ENCODE data around the gene RGS1. TPM values are rescaled to one million over a fixed set of nuclear protein-coding genes. Genes with fewer than 3 reads are reported as not detected.
A peak's percentile ranks its signal among the peaks of the same experiment; 100 is the strongest.

Gene RGS1
- total RNA-seq, 2 donors from 2014 or later: 9.0 to 12.0 TPM

- ATAC-seq (no peak), DNase-seq (ENCODE audit: low spot score in 2 of 2) (no peak)
- H3K27ac Mint-ChIP-seq: no peak overlapping the region
- no peaks in the 10 kb centered on the region for H3K9me3 Mint-ChIP-seq
- H3K36me3 Mint-ChIP-seq: no peaks in the 10 kb centered on the region
Measured at GRCh38 chr1:192547501-192547900, 28.1 kb upstream of the RGS1 start.

- H3K9me3 Mint-ChIP-seq: no peaks in the 10 kb centered on the region
- ATAC-seq: no peak
- H3K27ac Mint-ChIP-seq: no peak overlapping the region
- no peak for DNase-seq (ENCODE audit: low spot score in 2 of 2)
- H3K36me3 Mint-ChIP-seq: peaks cover 0 to 7% of the 10 kb centered on the region in 2 donors
Measured at GRCh38 chr1:192549937-192550336, 25.6 kb upstream of the RGS1 start.

- DNase-seq (ENCODE audit: low spot score in 2 of 2): peak in 1 of 2 donors; percentile 59
- peak; percentile 90 for ATAC-seq
Measured at GRCh38 chr1:192550922-192551534, 24.5 kb upstream of the RGS1 start.

GRCh38 chr1:192552760-192553191 is 22.8 kb upstream of the RGS1 start:
- Mint-ChIP-seq H3K36me3 (peaks cover 0 to 7% of the 10 kb centered on the region in 2 donors), H3K27ac (no peak overlapping the region), H3K9me3 (no peaks in the 10 kb centered on the region)
- ATAC-seq: no peak
- DNase-seq (ENCODE audit: low spot score in 2 of 2): no peak

More at GRCh38 chr1:192550922-192551534, 24.5 kb upstream of the RGS1 start:
- Mint-ChIP-seq H3K27ac (peak overlapping the region; percentile 45 to 77), H3K36me3 (peaks cover 0 to 7% of the 10 kb centered on the region in 2 donors), H3K9me3 (no peaks in the 10 kb centered on the region)

GRCh38 chr1:192553741-192554140 is 21.8 kb upstream of the RGS1 start:
- no peak for DNase-seq (ENCODE audit: low spot score in 2 of 2)
- no peak for ATAC-seq
- H3K9me3 Mint-ChIP-seq: no peaks in the 10 kb centered on the region
- no peak overlapping the region for H3K27ac Mint-ChIP-seq
- H3K36me3 Mint-ChIP-seq: peaks cover 0 to 7% of the 10 kb centered on the region in 2 donors

GRCh38 chr1:192554904-192555303 is 20.7 kb upstream of the RGS1 start:
- Mint-ChIP-seq H3K9me3 (no peaks in the 10 kb centered on the region), H3K36me3 (peaks cover 0 to 7% of the 10 kb centered on the region in 2 donors), H3K27ac (no peak overlapping the region)
- DNase-seq (ENCODE audit: low spot score in 2 of 2): no peak
- no peak for ATAC-seq

GRCh38 chr1:192555399-192555798 is 20.2 kb upstream of the RGS1 start:
- Mint-ChIP-seq H3K36me3 (peaks cover 0 to 7% of the 10 kb centered on the region in 2 donors), H3K9me3 (no peaks in the 10 kb centered on the region), H3K27ac (no peak overlapping the region)
- no peak for ATAC-seq
- no peak for DNase-seq (ENCODE audit: low spot score in 2 of 2)

GRCh38 chr1:192557841-192558595 is 17.6 kb upstream of the RGS1 start:
- Mint-ChIP-seq H3K36me3 (peaks cover 0 to 7% of the 10 kb centered on the region in 2 donors), H3K27ac (no peak overlapping the region)
- ATAC-seq: peak in 1 of 2 donors; percentile 38

GRCh38 chr1:192559115-192560006 is 16.2 kb upstream of the RGS1 start:
- ATAC-seq (peak; percentile 63 to 71), DNase-seq (ENCODE audit: low spot score in 2 of 2) (no peak)
- Mint-ChIP-seq H3K27ac (no peak overlapping the region), H3K9me3 (no peaks in the 10 kb centered on the region), H3K36me3 (no peaks in the 10 kb centered on the region)

More at GRCh38 chr1:192557841-192558595, 17.6 kb upstream of the RGS1 start:
- no peaks in the 10 kb centered on the region for H3K9me3 Mint-ChIP-seq
- no peak for DNase-seq (ENCODE audit: low spot score in 2 of 2)

- ATAC-seq: no peak
- no peak for DNase-seq (ENCODE audit: low spot score in 2 of 2)
- H3K36me3 Mint-ChIP-seq: no peaks in the 10 kb centered on the region
Measured at GRCh38 chr1:192561301-192561700, 14.3 kb upstream of the RGS1 start.

GRCh38 chr1:192563129-192563528 is 12.4 kb upstream of the RGS1 start:
- no peaks in the 10 kb centered on the region for H3K9me3 Mint-ChIP-seq
- DNase-seq (ENCODE audit: low spot score in 2 of 2) (no peak), ATAC-seq (no peak)
- H3K36me3 Mint-ChIP-seq: no peaks in the 10 kb centered on the region
- H3K27ac Mint-ChIP-seq: no peak overlapping the region

More at GRCh38 chr1:192561301-192561700, 14.3 kb upstream of the RGS1 start:
- Mint-ChIP-seq H3K27ac (no peak overlapping the region), H3K9me3 (no peaks in the 10 kb centered on the region)

GRCh38 chr1:192564099-192564498 is 11.5 kb upstream of the RGS1 start:
- DNase-seq (ENCODE audit: low spot score in 2 of 2): no peak
- no peak for ATAC-seq
- peaks cover 0 to under 1% of the 10 kb centered on the region in 2 donors for H3K36me3 Mint-ChIP-seq

GRCh38 chr1:192565946-192566345 is 9.6 kb upstream of the RGS1 start:
- peaks cover 11 to 14% of the 10 kb centered on the region in 2 donors for H3K36me3 Mint-ChIP-seq
- H3K27ac Mint-ChIP-seq: no peak overlapping the region
- peaks cover 8 to 13% of the 10 kb centered on the region in 2 donors for H3K9me3 Mint-ChIP-seq
- ATAC-seq (no peak), DNase-seq (ENCODE audit: low spot score in 2 of 2) (no peak)

More at GRCh38 chr1:192564099-192564498, 11.5 kb upstream of the RGS1 start:
- peaks cover 0 to 2% of the 10 kb centered on the region in 2 donors for H3K9me3 Mint-ChIP-seq
- no peak overlapping the region for H3K27ac Mint-ChIP-seq

GRCh38 chr1:192566657-192567056 is 8.9 kb upstream of the RGS1 start:
- Mint-ChIP-seq H3K36me3 (peaks cover 16 to 17% of the 10 kb centered on the region in 2 donors), H3K9me3 (peaks cover 12 to 14% of the 10 kb centered on the region in 2 donors), H3K27ac (no peak overlapping the region)
- peak; percentile 71 to 89 for ATAC-seq
- no peak for DNase-seq (ENCODE audit: low spot score in 2 of 2)

GRCh38 chr1:192568063-192568462 is 7.5 kb upstream of the RGS1 start:
- Mint-ChIP-seq H3K36me3 (peaks cover 16 to 17% of the 10 kb centered on the region in 2 donors), H3K9me3 (peaks cover 12 to 14% of the 10 kb centered on the region in 2 donors), H3K27ac (no peak overlapping the region)
- ATAC-seq (no peak), DNase-seq (ENCODE audit: low spot score in 2 of 2) (no peak)

GRCh38 chr1:192571668-192572067 is 3.9 kb upstream of the RGS1 start:
- Mint-ChIP-seq H3K27ac (no peak overlapping the region), H3K36me3 (peaks cover 16 to 17% of the 10 kb centered on the region in 2 donors), H3K9me3 (peaks cover 12 to 14% of the 10 kb centered on the region in 2 donors)
- DNase-seq (ENCODE audit: low spot score in 2 of 2) (no peak), ATAC-seq (no peak)

All from activated naive CD4-positive, alpha-beta T cell treated with anti-CD3 and anti-CD28 coated beads, Interleukin-2, amount 50 U/mL, for 72 hours (primary cell).